HCT116 (cell line): ENCODE results near the gene NPSR1. TPM values are rescaled to one million over a fixed set of nuclear protein-coding genes. Genes with fewer than 3 reads are reported as not detected.

Experiments used
- ATAC-seq: fragments of 200-7000 bp; cut with Tn5 transposase; 2 replicates; pipeline ENCODE4 v1.9.1; 2020; ENCODE audit warnings: mild to moderate bottlenecking, moderate library complexity
- BruUV-seq: library from RNA; stranded (reverse); fragments of 400-500 nt; replicated peaks from 2 replicates; lab custom pipeline; 2021; lab: Mats Ljungman, UMichigan
- CTCF ChIA-PET: fragments of 300-600 bp; sonication (Branson Sonifier 250); formaldehyde crosslinking; loops from one replicate; lab custom pipeline; 2021; ENCODE audit warnings: antibody characterized with exemption; lab: Charles Lee
- POLR2A ChIA-PET: fragments of 300-600, 350-600 bp; sonication (Branson Sonifier 250); formaldehyde crosslinking; loops from one replicate; lab custom pipeline; 2021; ENCODE audit warnings: antibody characterized with exemption; lab: Charles Lee
- RAD21 ChIA-PET, 2 experiments: fragments of 300-600 bp; sonication (Branson Sonifier 250); formaldehyde crosslinking; loops; one replicate each; lab custom pipeline; 2023; ENCODE audit warnings: low total read pairs in 2 of 2; ENCODE audit not compliant: uncharacterized antibody in 2 of 2, unreplicated experiment in 2 of 2, low non-redundant PET in 1 of 2; lab: Charles Lee
- DNase-seq: peaks from one replicate; pipeline ENCODE4 v3.0.0-alpha.2; 2010; ENCODE audit warnings: low read depth, low spot score
- H2AFZ ChIP-seq: fragments of 200-600 bp; shearing (Covaris generic), sonication (generic); 2 replicates; pipeline ENCODE4 v1.6.1; 2017; ENCODE audit warnings: low read depth, mixed run types, mixed read lengths, antibody characterized with exemption, low read length; ENCODE audit not compliant: poor library complexity, severe bottlenecking
- H3K27ac ChIP-seq: 2 replicates; pipeline ENCODE4 v1.5.1; 2012; ENCODE audit warnings: low read depth, low read length
- H3K27me3 ChIP-seq: fragments of 200-600 bp; sonication (generic); 2 replicates; pipeline ENCODE4 v1.6.1; 2016; ENCODE audit warnings: mixed run types, low read length, mixed read lengths; ENCODE audit not compliant: insufficient read depth
- H3K36me3 ChIP-seq, 2 experiments: fragments of 200-500 bp in 1 of 2; fragments of 200-600 bp in 1 of 2; sonication (Bioruptor generic) in 1 of 2; sonication (generic) in 1 of 2; 2 replicates each; pipeline versions ENCODE4 v1.5.1 to v1.6.1; 2014 to 2016; ENCODE audit warnings: low read length in 2 of 2, inconsistent platforms in 1 of 2, mixed read lengths in 1 of 2, mixed run types in 1 of 2; ENCODE audit not compliant: insufficient read depth in 2 of 2, control insufficient read depth in 1 of 2
- H3K4me1 ChIP-seq, 2 experiments: fragments of 200-600 bp in 1 of 2; sonication (generic) in 1 of 2; 2 replicates each; pipeline versions ENCODE4 v1.5.1 to v1.6.1; 2012 to 2017; ENCODE audit warnings: low read length in 2 of 2, inconsistent platforms in 1 of 2, mild to moderate bottlenecking in 1 of 2, mixed read lengths in 1 of 2, mixed run types in 1 of 2, moderate library complexity in 1 of 2; ENCODE audit not compliant: insufficient read depth in 2 of 2, control insufficient read depth in 1 of 2
- H3K4me2 ChIP-seq: fragments of 200-600 bp; sonication (generic); 2 replicates; pipeline ENCODE4 v1.6.1; 2017; ENCODE audit warnings: mixed run types, low read length, mixed read lengths
- H3K4me3 ChIP-seq, 2 experiments: fragments of 200-600 bp in 1 of 2; sonication (generic) in 1 of 2; replicated peaks in 1 of 2; 2 replicates each; pipeline ENCODE4 v1.5.1; 2011 to 2016; ENCODE audit warnings: low read length in 2 of 2, control low read depth in 1 of 2, low read depth in 1 of 2, mild to moderate bottlenecking in 1 of 2, mixed read lengths in 1 of 2, mixed run types in 1 of 2
- H3K79me2 ChIP-seq: fragments of 200-600 bp; sonication (generic); 2 replicates; pipeline ENCODE4 v1.6.1; 2017; ENCODE audit warnings: mild to moderate bottlenecking, mixed run types, low read length, moderate library complexity, mixed read lengths; ENCODE audit not compliant: insufficient read depth
- H3K9ac ChIP-seq: fragments of 200-600 bp; sonication (generic); 2 replicates; pipeline ENCODE4 v1.6.1; 2016; ENCODE audit warnings: low read length, mixed read lengths
- H3K9me2 ChIP-seq: fragments of 200-600 bp; sonication (generic), shearing (Covaris generic); 2 replicates; pipeline ENCODE4 v1.6.1; 2017; ENCODE audit warnings: mixed run types, mild to moderate bottlenecking, moderate library complexity; ENCODE audit not compliant: insufficient read depth
- H3K9me3 ChIP-seq, 2 experiments: fragments of 200-500 bp in 1 of 2; fragments of 200-600 bp in 1 of 2; sonication (Bioruptor generic) in 1 of 2; sonication (generic) in 1 of 2; 2 replicates each; pipeline ENCODE4 v1.6.1; 2014 to 2017; ENCODE audit warnings: low read length in 2 of 2, mixed read lengths in 2 of 2, inconsistent platforms in 1 of 2, low read depth in 1 of 2, mild to moderate bottlenecking in 1 of 2, mixed run types in 1 of 2, moderate library complexity in 1 of 2; ENCODE audit not compliant: control insufficient read depth in 1 of 2, insufficient read depth in 1 of 2
- H4K20me1 ChIP-seq: fragments of 200-600 bp; sonication (generic), shearing (Covaris generic); 2 replicates; pipeline ENCODE4 v1.6.1; 2017; ENCODE audit warnings: mixed run types, mild to moderate bottlenecking, moderate library complexity; ENCODE audit not compliant: insufficient read depth
- CBX3 ChIP-seq: IDR thresholded peaks from 2 replicates; pipeline ENCODE4 v1.6.1; 2012; ENCODE audit warnings: low read depth
- EGR1 ChIP-seq: IDR thresholded peaks from 2 replicates; pipeline ENCODE4 v1.6.1; 2012; ENCODE audit warnings: low read depth
- EZH2 ChIP-seq: fragments of 200-600 bp; sonication (generic); IDR thresholded peaks from 2 replicates; pipeline ENCODE4 v1.6.1; 2017; ENCODE audit warnings: antibody characterized with exemption, mixed run types
- EZH2phosphoT487 ChIP-seq: fragments of 200-600 bp; IDR thresholded peaks from 2 replicates; pipeline ENCODE4 v1.6.1; 2018; ENCODE audit warnings: antibody characterized with exemption, borderline replicate concordance
- POLR2A ChIP-seq: IDR thresholded peaks from 2 replicates; pipeline ENCODE4 v1.7.0; 2011; ENCODE audit warnings: borderline replicate concordance; ENCODE audit not compliant: insufficient read depth, insufficient read length; ENCODE audit errors: extremely low read depth
- POLR2AphosphoS5 ChIP-seq: IDR thresholded peaks from 2 replicates; pipeline ENCODE4 v1.6.1; 2011; ENCODE audit warnings: mild to moderate bottlenecking, low read depth, low read length, moderate library complexity
- SP1 ChIP-seq: IDR thresholded peaks from 2 replicates; pipeline ENCODE4 v1.6.1; 2012; ENCODE audit warnings: low read depth
- ZNF274 ChIP-seq: fragments of 200-500 bp; sonication (Bioruptor generic); IDR thresholded peaks from 2 replicates; pipeline ENCODE4 v1.6.1; 2014; ENCODE audit warnings: mild to moderate bottlenecking, low read depth, low read length, inconsistent platforms
- intact Hi-C: fragments of 100-400 bp; cut with micrococcal nuclease; formaldehyde crosslinking; loops from 2 replicates; pipeline ENCODE4 v1.10.0; 2022
- total RNA-seq: library from RNA; stranded (reverse); gene quantifications from one replicate; pipeline ENCODE4 v1.2.1, GENCODE V29; 2021; ENCODE audit not compliant: unreplicated experiment
- TF ChIP-seq, protein P1 (sequence below): IDR thresholded peaks from 2 replicates; pipeline ENCODE4 v1.6.1; 2012
- TF ChIP-seq, protein P2 (sequence below): IDR thresholded peaks from 2 replicates; pipeline ENCODE4 v1.6.1; 2011; ENCODE audit warnings: mild to moderate bottlenecking, low read length, moderate library complexity; ENCODE audit not compliant: insufficient replicate concordance; ENCODE audit errors: extremely low read depth
- TF ChIP-seq, protein P3 (sequence below): IDR thresholded peaks from 2 replicates; pipeline ENCODE4 v1.6.1; 2012; ENCODE audit warnings: low read depth

The NPSR1 gene
- total RNA-seq, 1 experiment from 2014 or later: not detected

DNA sequence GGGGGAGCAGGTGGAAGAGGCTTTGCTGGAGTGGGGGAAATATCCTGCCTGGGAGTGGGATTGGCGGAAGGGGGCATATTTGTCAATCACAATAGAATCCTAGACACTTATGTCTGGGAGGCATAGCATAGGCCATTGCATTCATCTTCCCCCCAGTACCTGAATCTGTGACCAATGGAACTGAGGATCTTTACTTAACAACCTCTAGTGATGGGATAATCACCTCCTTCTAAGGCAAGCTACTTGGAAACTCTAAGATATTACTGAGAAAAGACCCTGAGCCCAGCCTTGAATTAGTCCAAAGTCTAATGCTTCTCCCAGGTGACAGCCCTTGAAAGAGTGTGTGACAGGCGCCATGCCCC, 90.7 kb downstream of the NPSR1 start:
- ChIA-PET POLR2A (no interaction called here), CTCF (no interaction called here), RAD21 (no interaction called here)
- Histone ChIP-seq H3K4me2 (peak overlapping the region; percentile 59), H3K9me2 (no peaks in the 10 kb centered on the region), H3K79me2 (no peaks in the 10 kb centered on the region), H3K4me3 (peak overlapping the region in 1 of 2 experiments; percentile 21; a peak in 1 of 4 replicates), H3K27me3 (no peaks in the 10 kb centered on the region), H3K4me1 (peaks cover 22 to 24% of the 10 kb centered on the region in 2 experiments), H4K20me1 (no peaks in the 10 kb centered on the region), H3K36me3 (no peaks in the 10 kb centered on the region), H3K27ac (peak overlapping the region; percentile 62), H2AFZ (no peak overlapping the region), H3K9ac (no peak overlapping the region), H3K9me3 (no peaks in the 10 kb centered on the region)
- intact Hi-C loops: no loop called here
- ATAC-seq (peak; percentile 49), DNase-seq (no peak)
- TF ChIP-seq POLR2AphosphoS5 (no peak), EGR1 (no peak), CBX3 (no peak), POLR2A (no peak), ZNF274 (no peak), EZH2 (no peak), EZH2phosphoT487 (no peak), SP1 (no peak)
- TF ChIP-seq, protein P1, sequence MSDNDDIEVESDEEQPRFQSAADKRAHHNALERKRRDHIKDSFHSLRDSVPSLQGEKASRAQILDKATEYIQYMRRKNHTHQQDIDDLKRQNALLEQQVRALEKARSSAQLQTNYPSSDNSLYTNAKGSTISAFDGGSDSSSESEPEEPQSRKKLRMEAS: no peak
- TF ChIP-seq, protein P2, sequence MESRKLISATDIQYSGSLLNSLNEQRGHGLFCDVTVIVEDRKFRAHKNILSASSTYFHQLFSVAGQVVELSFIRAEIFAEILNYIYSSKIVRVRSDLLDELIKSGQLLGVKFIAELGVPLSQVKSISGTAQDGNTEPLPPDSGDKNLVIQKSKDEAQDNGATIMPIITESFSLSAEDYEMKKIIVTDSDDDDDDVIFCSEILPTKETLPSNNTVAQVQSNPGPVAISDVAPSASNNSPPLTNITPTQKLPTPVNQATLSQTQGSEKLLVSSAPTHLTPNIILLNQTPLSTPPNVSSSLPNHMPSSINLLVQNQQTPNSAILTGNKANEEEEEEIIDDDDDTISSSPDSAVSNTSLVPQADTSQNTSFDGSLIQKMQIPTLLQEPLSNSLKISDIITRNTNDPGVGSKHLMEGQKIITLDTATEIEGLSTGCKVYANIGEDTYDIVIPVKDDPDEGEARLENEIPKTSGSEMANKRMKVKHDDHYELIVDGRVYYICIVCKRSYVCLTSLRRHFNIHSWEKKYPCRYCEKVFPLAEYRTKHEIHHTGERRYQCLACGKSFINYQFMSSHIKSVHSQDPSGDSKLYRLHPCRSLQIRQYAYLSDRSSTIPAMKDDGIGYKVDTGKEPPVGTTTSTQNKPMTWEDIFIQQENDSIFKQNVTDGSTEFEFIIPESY: no peak
- TF ChIP-seq, protein P3, sequence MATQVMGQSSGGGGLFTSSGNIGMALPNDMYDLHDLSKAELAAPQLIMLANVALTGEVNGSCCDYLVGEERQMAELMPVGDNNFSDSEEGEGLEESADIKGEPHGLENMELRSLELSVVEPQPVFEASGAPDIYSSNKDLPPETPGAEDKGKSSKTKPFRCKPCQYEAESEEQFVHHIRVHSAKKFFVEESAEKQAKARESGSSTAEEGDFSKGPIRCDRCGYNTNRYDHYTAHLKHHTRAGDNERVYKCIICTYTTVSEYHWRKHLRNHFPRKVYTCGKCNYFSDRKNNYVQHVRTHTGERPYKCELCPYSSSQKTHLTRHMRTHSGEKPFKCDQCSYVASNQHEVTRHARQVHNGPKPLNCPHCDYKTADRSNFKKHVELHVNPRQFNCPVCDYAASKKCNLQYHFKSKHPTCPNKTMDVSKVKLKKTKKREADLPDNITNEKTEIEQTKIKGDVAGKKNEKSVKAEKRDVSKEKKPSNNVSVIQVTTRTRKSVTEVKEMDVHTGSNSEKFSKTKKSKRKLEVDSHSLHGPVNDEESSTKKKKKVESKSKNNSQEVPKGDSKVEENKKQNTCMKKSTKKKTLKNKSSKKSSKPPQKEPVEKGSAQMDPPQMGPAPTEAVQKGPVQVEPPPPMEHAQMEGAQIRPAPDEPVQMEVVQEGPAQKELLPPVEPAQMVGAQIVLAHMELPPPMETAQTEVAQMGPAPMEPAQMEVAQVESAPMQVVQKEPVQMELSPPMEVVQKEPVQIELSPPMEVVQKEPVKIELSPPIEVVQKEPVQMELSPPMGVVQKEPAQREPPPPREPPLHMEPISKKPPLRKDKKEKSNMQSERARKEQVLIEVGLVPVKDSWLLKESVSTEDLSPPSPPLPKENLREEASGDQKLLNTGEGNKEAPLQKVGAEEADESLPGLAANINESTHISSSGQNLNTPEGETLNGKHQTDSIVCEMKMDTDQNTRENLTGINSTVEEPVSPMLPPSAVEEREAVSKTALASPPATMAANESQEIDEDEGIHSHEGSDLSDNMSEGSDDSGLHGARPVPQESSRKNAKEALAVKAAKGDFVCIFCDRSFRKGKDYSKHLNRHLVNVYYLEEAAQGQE: no peak
- BruUV-seq: no TSS peak
